T-helper 1 cell (primary cell): ENCODE results near the gene SNX10.

Source experiments
- DNase-seq, 5 donors: peaks; one replicate each; pipeline ENCODE4 v3.0.0-alpha.2; 2012 to 2020

SNX10 gene

DNA sequence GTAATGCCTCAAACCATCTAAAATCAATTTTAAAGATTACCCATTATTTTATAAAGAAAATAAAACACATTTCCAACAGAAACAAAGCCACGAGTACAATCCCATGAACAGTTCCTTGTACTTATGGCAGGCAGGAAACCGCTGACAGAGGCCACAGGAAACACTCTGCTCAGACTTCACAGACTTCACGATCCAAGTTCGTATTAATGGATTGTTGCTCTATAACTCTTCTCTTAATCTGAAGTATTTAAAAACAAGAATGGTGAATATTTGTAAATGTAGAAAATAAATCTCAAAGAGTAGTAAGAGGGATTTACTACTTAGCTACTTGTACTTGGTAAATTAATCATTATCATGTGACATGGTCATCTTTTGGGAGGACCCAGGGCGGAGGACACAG lies 78.3 kb downstream of the SNX10 start:
- DNase-seq: no peak

DNA sequence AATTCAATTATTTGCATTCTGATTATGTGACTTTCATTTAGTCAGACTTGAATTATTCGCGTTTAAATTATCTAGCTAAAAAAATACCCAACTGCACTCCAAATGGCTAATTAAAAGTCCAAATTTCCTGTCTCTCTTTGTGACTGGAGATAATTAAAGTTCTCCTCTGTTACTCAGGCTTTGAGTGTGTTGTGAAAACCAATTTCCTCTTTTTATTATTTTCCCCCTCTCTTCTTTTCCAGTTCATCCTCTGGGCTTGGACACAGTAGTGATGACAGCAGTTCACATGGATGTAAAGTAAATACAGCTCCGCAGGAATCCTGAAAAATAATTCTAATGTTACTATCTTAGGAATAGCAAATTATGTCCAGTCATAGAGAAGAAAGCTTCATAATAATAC lies 80.6 kb downstream of the SNX10 start:
- DNase-seq: no peak

DNA sequence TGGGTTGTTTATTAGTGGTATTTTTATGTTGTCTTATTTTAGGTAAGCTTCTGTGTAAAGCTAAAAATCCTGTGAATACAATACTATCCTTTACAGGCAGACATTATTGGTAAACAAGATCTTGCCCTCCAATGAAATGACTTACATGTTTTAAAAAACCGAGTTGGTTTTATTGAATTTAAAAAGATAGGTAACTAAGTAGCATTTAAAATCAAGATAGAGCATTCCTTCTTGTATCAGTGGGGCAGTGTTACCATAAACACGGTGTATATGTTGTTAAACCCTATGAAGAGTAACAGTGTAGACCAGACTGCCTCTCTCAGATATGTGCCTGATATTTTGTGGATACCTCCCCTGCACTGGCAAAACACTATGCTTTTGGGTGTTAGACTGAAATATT lies 81.0 kb downstream of the SNX10 start:
- DNase-seq: no peak

DNA sequence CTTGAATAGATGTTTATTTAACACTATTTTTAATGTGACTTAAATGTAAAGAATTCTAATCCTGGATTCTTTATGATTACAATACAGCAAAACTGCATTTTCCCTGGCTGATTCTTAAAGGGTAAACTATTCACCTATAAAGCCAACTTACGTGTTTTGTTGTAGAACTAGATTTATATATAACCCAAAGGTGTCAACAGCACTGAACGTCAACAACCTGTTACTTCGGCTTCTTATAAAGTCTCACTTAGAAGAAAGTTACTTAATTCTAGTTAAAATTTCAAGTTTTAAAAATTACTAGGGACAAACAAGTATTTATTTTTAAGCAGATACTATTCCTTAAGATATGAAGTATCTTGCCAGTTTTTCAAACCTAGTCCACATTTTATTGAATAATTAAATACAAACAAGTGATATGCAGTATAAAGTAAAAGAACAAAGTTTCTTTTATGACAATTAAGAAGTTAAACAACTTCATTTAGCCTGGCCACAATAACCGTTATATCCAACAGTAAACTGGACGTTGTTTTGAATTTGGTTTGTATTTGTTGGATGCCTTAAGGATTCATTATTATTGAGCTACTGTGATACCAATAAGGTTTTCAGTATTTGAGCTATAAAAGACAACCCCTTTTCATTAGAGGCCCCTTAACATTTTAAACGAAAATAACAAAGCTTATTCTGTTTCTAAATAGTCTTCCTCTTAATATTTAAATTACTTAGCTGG lies 83.1 kb downstream of the SNX10 start:
- no peak for DNase-seq

DNA sequence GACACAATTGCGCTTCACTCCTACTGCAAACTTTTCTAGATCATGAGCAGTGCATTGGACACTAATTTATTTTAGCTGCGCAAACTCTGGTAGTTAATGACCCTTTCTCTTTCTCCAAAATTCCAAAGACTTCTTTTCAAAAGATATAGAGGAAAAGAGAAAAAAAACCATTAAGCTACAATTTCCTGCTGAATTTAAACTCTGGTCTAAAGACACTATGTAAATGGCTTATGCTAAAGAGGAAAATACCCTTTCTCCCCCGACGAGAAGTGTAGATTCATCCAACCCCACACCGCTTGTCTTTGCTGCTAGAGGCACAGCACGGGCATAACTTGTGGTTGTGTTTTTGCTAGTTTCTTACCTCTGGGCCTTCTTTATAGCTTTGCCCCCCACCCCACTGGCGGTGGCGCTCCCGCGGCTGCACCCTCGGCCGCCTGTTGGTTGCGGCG lies 84.1 kb downstream of the SNX10 start:
- no peak for DNase-seq

DNA sequence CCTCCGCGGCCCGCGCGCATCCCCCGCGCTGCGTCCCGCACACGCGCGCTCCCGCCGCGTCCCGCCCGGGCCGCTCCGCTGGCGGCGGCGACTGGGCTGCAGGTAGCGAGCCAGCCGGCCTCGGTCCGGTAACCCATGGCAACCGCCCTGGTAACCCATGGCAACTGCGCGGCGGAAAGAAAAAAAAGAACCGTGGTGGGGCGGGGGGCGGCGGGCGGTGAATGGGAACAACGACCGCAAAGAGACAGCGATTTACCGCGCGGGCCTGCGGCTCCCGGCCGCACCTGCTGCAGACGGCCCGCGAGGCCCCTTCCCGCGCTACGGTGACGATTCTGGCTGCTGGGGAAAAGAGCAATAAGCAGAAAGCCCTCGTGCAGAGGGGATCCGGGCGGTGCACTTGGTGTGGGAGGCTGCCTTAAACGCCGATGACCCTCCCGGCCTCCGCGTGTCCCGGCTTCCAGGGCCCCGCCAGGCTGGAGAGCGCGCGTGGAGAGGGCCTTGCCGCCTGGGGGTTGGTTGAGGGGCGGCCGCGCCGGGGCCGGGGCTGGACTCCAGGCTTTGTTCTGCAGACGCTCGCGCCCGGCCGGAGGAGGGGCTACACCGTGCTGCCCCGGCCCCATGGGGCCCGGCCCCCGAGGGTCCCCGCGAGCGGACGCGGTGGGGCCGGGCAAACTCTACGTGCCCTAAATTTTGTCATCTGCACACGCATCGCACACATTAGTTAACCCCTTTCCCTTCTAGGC lies 84.7 kb downstream of the SNX10 start:
- peak in 3 of 5 donors; percentile 13 to 37 (median 35) for DNase-seq

DNA sequence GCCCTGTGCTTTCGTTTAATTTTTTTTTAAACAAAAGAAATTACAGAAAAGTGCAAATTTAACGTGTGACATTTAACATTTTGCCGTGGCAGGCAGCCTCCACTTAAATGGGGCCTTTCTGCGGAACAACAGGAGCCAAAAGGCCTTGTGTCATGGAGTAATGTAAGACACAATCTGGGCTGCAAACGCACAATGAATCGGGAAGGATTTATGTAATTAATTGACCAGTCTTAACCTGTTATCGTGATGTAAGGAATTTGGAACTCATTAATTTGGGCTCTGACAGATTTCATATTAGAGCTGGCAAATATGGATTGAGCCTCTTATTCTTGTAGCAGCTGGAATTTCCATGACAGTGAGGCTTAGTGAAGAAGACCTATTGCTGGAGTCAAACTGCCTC lies 86.4 kb downstream of the SNX10 start:
- no peak for DNase-seq

DNA sequence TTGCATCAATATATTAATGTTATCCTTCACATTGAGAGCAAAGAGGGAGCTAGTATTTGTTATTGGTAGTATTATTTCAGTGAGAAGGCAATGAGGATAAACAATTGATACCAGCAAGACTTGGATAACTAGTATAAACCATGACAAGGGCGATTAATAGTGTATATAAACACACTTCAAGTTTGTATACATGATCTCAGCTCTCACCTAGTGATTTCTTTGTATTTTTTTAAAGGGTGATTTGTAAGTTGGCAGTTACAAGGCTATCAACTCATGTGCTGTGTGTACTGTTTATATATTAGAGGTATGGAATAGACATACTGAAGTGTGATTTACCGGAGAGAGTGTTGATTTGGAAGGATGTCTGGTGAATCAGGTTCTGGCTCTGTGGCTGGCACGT lies 88.0 kb downstream of the SNX10 start:
- no peak for DNase-seq

DNA sequence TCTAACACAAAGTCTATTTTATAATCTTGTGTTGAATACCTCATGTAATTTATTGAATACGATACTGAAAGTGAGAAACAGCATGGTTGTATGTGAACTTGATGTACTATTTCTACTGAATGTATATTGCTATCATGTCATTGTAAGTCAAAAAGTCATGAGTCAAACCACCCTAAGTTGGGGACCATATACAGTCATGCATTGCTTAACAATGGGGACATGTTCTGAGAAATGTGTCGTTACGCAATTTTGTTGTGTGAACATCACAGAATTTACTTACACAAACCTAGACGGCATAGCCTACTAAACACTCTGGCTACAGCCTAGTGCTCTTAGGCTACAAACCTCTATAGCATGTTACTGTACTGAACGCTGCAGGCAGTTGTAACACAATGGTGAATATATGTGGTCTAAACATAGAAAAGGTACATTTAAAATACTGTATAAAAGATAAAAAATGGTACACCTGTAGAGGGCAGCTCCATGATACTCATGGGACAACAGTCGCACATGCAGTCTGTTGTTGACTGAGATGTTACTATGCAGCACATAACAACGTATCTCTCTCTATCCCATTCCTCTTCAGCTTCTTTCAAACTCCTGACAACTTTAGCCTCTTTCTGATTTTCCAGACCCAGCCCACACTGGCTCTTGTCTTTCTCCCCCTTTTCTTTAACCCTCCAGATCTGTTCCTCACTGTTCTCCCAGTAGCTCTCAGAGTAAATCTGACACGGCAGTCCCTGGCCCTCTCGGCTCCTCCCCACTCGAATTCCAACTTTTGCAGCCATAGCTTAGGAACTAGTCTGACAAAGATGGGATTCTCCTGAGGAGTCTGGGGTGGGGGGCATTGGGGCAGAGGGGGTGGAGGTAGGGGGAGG lies 90.1 kb downstream of the SNX10 start:
- DNase-seq: peak in 1 of 5 donors; percentile 34

DNA sequence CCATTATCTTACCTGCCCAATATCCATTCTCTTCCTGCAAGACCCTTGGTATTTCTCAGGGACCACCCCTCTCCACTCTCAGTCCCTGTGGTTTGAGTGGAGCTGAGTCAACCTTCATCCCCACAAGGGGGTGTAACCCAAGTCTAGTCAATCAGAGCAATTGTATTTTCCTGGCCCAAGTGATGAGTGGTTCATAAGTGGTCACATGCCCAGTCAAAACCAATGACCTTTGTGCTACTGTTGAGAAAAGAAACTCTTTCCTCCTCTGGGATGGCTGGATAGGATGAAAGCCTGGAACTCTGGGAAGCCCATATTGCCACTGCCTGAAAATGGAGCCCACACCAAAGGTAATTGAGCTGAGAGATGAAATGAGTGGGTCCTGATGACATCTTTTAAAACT lies 93.6 kb downstream of the SNX10 start:
- no peak for DNase-seq

DNA sequence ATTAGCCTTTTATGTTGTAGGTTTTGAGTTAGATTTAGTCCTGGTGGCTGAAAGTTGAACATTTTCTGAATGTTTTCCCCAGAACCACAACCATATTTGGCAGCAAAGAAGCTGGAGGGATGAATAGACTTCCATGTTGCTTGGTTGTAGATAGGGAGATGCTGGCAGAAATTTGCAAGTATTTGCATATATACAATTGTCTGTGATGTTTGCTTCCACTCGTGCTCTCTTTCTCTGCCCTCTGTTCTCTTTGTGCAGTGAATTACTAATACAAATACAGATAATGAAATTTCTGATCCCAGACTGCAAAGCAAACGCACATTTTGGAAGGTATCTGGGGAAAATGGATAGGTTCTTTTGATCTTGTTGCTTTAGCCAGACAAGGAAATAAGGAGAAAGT lies 96.1 kb downstream of the SNX10 start:
- no peak for DNase-seq

DNA sequence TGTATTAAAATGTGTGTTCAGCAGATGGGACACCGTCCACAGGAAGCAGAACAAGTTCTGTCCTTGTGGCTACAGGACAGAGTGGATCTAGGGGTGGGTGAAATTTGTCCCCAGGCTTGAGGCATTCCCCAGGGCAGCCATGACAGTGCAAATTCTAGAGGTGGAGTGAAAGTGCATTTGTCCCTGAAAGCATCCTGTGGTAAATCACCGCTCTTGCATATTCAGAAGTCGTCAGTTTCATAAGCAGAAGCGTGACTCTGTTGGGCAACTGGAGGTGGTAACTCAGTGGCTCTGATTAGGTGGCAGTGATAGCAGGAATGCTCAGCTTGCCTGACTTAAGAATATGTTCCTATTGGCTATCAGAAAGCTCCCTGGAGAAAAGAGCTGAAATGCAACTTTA lies 96.6 kb downstream of the SNX10 start:
- peak in 1 of 5 donors; percentile 42 for DNase-seq

DNA sequence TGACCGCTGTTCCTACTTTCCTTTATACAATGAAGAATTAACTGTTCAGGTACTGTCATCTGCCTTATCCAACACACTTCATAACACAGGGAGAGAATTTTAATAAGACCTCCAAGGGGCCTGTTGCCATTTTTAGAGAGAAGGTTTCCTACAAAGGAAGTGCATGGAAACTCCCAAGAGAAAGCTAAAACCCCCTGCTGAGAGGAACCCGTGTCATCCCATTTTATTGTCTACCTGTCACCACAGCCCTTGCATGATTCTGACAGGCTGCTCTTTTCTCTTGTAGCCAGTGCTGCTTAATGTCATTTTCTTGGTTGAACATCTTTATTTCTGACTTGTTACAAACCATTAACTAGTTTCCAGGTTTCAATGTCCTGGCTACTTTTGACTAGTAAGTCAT lies 98.4 kb downstream of the SNX10 start:
- DNase-seq: no peak

DNA sequence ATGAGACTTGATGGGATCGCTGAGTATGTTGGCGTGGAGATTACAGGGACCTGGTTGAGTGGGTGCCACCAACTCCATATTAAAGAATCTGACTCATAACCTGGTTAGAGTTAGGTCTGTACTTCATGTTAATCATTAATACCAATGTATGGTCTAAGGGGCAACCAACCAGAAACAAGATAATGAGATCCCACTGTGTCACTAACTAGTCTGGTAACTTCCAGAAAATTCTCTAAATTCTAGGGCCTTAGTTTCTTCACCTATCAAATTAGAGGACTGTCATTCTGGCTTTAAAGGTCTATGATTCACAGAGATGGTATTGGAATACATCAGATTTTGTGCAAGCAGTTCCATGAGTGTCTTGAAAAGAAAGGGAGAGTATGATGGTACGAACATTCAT lies 102.2 kb downstream of the SNX10 start:
- no peak for DNase-seq

DNA sequence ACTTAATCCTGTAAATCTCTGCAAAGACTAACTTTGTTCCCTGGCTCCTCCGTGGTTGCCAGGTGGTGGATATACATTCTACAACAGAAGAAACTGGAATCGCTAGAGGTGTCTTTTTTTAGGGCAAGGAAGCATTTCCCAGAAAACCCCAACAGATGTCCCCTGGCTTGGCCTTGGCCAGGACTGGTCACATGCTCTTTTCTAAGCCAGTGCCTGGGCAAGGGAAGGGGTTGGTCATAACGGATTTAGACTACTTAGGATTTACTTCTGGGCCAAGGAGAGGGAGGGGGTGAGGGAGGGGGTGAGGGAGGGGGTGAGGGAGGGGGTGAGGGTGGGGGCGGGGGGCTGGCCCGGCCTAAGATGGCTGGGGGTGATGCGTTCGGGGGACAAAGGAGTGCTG lies 105.7 kb downstream of the SNX10 start:
- no peak for DNase-seq

DNA sequence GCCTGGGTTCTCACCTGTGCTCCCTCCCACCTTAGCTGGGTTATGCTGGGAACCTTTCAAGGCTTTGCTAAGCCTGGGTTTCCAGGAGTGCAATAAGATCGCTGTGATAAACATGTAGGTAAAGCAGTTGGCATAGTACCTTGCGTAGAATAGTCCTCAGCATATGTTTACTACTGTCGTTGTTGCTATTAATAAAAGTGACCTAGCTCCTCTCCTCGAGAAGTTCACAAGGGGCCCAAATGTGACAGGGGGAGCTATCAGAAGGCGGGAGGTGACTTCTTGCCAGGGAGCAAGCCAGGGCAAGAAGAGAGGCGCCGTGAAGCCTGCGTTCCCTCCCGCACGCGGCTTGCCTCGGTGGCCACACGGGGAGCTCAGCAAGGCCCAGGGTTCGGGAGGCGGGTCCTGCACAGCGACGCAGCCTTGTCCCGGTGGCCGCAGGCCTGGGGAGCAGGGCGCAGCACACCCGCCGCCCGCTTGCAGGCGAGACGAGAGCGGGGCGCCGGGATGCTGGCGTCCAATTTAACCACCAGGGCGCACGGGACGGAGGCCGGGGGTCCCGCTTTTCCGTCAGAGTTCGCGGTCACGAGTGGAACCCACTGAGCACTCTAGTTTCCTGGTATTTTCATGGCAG lies 106.2 kb downstream of the SNX10 start:
- peak in 1 of 5 donors; percentile 9 for DNase-seq

DNA sequence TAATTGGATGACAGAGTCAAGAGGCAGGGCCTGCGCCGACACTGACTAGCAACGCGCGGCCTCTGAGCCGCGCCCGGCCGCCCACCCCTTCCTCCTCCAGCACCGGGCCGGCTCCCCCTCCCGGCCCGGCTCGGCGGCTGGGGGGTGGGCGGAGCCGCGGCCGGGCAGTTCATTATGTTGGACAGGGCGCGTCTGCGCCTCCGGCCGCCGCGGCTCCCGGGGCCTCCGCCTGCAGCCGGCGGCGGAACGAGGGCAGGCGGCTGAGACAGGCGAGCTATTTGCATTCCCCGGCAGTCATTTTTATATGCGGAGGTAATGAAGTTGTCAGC lies 106.7 kb downstream of the SNX10 start:
- no peak for DNase-seq

DNA sequence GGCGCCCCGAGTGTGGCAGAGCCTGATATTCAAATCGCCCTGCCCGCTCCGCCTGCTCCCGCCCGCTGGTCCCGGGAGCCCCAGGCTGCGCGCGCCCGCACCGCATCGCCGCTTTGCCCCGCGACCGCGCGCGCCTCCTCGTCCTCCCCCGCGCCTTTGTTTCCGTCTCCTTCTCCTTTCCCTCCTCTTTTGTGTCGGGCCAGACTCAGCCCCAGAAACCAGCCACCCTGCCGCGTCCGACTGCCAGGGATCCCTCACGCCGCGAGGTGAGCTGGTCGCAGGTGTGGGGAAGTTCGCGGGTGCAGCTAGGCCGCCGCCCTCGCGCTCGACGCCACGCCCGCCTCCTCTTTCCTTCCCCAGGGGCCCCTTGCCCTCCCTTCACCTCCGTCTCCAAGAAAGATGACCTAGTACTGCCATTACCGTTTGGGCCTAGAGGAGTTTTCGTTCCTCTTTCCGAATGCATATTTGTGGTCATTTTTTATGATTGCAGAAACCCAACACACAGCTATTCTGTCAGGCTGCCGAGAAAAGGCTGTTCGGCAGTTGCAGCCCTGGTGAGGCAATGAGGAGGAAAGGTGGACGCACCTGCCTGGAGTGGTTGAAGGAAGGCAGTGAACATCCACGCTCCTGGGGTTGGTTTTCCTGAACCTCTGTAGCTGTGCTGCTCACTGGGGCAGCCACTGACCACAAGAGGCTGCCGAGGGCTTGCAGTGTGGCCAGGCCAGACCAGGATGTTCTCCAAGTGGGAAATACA lies 107.3 kb downstream of the SNX10 start:
- DNase-seq: peak in 2 of 5 donors; percentile 2 to 12

DNA sequence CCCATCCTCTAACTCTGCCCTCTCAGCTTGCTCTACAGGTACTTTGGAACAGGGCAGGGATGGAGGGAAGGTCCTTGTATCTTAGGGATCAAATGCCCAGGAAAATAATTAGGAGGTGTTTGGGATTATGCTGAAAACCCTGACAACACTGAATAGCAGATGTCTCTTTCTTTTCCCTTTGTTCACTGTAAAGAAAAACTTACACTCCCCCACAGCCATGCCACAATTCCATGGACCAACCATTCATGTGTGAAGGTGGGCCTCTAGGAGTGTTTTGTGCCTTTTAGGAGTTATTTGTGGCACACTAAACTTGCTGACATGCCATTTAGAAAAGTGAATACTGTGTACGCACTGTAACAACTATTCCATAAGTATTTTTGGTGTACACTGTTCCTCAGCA lies 108.1 kb downstream of the SNX10 start:
- no peak for DNase-seq

DNA sequence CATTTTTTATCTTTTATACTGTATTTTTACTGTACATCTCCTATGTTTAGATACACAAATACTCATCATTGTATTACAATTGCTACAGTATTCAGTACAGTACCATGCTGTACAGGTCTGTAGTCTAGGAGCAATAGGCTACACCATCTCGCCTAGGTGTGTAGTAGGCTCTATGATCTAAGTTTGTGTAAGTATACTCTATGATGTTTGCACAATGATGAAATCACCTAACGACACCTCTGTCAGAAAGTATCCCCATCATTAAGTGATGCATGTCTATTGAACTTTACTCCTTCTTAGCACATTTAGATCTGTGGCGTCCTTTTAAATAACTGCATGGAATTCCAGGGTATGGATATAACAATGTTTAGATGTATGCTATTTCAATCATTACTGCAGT lies 112.0 kb downstream of the SNX10 start:
- DNase-seq: no peak

DNA sequence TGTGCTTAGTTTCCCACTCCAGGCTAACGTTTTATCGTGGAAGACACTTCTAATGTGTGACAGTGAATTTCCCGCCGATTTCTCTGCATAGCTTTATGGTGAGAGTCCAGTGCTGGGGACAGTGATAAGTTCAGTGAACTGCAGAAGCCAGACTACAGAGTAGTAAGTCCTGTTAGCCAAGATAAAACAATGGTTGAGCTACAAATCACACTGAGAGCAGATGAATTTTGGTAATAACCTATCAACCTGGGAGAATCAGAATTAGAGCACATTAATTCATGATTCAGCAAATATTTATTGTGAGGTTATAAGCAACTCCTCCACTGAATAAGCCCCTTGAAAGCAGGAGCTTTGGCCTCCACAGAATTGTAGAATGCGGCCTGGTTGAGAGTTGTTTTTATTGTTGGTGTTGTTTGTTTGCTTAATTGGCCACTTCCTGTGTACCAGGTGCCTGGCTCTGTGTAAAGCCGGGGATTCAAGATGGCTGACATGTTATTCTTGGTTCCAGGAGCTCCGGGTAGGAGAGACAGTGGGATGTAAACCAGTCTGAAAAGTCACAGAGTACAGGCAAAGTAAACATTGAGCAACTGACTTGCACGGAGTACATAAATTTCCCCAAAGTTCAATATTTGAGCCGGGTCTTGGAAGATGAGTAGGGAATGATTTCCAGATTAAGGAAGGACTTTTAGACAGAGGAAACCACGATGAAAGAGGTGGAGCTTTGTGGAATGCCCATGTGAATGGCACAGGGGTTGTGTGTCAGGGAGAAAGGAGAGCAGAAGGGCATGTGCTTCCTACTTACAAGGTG lies 112.7 kb downstream of the SNX10 start:
- no peak for DNase-seq
